CD4-positive, alpha-beta T cell treated with Interferon gamma for 1 hour (primary cell): Measurements from ENCODE around the gene MPPE1.
"Not testable (repeated sequence)": the region's sequence is repeated elsewhere in the genome, so short reads cannot be mapped to it uniquely, and the experiment has no call there.

Experiments
- DNase-seq: peaks from one replicate; pipeline ENCODE4 v3.0.0-alpha.2; 2020

MPPE1 gene

GRCh38 chr18:11882636-11883035 is 25.5 kb downstream of the MPPE1 start:
- DNase-seq, result no peak

DNA sequence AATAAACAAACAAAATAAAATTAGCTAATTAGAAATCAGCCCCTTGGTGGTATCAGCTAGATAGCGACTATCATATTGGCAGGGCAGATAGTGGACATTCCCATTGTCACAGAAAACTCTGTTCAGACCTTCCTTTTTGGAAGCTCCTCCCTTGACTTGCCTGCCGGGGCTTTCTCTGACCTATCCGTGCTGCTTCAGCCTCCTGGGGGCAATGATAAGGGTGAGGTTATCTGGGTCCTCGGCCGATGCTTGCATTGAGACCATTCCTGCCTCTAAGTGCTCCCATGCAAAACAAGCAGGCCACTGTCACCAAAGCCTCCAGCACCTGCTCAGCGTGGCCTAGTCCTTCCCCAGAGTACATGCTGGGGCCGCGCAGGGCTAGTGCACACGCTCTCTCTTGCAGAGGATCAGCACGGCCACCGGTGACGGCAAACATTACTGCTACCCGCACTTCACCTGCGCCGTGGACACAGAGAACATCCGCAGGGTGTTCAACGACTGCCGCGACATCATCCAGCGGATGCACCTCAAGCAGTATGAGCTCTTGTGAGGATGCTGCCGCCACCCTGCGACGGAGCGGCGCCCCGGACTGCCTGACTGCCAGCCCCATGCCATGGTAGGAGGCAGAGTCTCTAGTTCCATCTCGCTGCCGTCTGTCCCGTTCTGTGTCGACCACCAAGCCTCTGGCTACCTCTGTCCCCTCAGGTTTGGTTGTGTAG is 27.4 kb downstream of the MPPE1 start:
- DNase-seq, result no peak

- no peak for DNase-seq
These were observed 30.5 kb downstream of the MPPE1 start for GRCh38 chr18:11877497-11878135.

DNA sequence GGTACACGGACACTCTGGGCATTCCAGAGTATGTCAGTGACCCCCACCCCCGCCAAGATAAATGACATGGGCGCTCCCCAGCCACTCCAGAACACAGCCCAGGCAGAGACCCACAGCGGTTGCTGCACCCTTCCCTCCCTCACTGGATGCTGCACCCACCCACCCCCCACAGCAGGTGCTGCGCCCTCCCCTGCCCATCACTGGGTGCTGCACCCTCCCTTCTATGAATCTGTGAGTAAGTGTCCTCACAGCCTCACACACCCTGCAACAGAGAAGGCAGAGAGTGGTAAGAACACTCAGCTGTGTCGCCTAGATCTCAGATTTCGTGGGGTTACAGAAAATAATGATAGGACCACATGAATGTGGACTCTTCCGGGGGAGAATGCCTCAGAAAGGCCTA is 33.4 kb downstream of the MPPE1 start:
- no peak for DNase-seq

GRCh38 chr18:11873670-11874340 is 34.3 kb downstream of the MPPE1 start:
- DNase-seq, result no peak

DNA sequence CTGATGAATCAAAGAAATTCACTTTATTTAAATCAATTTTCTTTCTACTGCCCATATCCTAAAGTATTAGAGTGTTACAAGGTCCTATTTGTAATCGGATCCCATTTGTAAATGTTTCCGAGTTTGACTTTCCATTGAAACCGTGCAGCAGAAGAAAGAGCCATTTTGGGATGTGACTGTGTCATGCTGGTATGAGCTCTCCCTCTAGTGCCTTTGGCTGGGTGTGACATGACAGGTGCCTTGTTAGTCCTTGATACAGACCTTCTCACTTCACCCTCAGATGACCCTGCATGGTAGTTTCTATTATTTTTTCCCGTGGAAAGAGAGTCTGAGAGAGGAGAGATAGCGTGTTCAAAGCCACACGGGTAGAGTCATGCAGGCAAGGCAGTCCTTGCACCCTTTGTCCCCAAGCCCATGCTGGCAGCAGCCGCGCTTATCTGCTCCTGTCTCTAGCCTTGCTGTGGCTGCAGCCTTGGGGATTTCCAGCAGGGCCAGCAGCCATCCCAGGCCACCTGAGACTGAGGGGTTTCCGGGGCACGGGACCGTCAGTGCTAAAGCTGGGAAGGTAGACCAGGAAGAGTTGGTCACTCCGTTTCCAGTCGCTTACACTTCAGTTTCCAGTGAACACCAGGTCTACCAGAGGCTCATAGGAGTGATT is 35.5 kb downstream of the MPPE1 start:
- DNase-seq, result no peak

- no peak for DNase-seq
These were observed 36.6 kb downstream of the MPPE1 start for GRCh38 chr18:11871501-11871900.

- DNase-seq, result no peak
These were observed 39.9 kb downstream of the MPPE1 start for GRCh38 chr18:11868230-11868629.

GRCh38 chr18:11866764-11867163 is 41.4 kb downstream of the MPPE1 start:
- DNase-seq, result no peak

- no peak for DNase-seq
These were observed 41.8 kb downstream of the MPPE1 start for GRCh38 chr18:11866329-11866728.

DNA sequence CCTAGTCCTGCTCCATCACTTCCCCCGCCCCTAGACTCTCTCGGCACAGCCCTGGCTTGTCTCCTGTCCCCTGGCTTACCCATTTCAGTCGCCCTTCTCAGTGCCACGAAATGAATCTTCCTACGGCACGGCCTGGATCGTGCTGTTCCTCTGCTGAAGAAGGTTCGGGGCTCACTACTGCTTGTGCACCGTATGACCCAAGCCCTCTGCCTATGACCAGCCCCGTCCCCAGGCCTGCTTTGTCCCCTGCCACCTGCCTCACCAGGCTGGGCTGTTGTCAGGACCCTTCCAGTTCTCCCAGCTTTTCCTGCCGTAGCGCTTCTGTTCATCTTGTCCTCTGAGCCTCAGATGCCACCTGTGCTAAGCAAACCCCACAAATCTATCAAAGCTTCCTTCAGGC is 43.0 kb downstream of the MPPE1 start:
- DNase-seq, result no peak

GRCh38 chr18:11864471-11864870 is 43.6 kb downstream of the MPPE1 start:
- DNase-seq, result no peak

- no peak for DNase-seq
These were observed 45.5 kb downstream of the MPPE1 start for GRCh38 chr18:11862468-11863137.

DNA sequence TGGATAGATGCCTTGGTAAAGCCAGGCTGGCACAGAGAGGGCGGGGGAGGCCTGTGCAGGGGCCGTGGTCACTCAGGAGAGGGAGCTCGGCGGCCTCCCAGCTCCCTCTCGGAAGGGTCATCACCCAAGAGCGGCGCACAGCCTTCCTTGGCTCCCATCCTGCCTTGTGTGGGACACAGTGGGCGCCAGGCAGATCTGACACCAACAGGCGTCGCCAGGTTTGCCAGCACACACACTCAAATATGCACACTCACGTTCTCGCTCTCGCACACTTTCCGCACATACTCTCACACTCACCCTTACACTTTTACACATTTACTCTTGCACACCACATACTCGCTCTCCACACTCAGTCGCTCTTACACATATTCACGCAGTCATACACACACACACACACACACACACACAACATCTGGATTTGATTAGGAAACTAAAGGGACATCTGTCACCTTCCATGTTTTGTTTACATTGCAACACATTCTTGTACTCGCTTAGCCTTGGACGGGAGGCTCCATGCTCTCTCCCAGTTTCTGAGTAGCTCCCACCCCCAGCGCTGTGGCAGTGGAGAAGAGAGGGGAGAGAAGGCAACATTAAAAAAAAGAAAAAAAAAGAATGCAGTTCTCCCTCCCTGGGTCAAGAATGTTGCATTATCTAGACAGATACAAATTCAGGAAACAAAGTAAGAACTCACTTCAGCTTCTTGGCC is 46.4 kb downstream of the MPPE1 start:
- no peak for DNase-seq

DNA sequence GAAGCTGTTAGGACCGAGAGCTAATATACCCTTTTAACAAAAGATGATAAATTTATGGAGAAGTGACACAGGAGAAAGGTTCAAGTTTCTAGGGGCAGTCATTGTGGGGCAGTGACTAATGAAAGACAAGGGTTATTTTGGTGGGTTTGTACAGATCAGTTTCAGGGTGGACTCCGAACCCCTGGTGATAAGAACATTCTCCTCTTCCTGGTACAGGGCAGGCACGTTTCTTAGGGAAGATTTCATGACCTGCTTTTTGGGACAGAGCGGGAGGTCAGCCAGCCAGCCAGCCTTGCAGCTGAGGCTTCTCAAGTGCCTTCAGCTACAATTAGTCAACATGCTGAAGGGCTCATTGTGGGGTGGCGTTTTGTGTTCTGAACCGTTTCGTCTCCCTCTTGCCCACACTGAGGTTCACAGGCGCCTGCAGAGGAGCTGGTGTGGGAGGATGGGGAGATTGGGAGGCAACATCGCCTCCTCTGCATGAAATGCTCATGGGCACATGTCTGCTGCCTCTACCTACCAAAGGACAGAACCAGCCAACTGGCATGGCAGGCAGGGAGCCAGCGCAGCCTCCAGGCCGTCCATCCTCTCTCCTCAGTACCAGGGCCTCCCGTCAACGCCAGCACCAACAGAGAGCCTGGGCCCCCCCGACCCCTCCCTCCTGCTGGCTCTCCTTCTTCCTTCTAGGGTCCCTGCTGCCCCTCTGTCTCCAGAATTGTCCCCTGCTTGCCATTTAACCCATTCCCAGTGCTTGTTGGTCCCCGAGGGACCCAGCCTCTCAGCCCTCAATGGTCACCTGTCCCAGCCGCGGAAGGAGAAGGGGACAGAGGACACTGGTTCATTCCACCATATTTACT is 47.3 kb downstream of the MPPE1 start:
- no peak for DNase-seq

GRCh38 chr18:11859903-11860407 is 48.2 kb downstream of the MPPE1 start:
- DNase-seq, result no peak

GRCh38 chr18:11859282-11859830 is 48.8 kb downstream of the MPPE1 start:
- no peak for DNase-seq

DNA sequence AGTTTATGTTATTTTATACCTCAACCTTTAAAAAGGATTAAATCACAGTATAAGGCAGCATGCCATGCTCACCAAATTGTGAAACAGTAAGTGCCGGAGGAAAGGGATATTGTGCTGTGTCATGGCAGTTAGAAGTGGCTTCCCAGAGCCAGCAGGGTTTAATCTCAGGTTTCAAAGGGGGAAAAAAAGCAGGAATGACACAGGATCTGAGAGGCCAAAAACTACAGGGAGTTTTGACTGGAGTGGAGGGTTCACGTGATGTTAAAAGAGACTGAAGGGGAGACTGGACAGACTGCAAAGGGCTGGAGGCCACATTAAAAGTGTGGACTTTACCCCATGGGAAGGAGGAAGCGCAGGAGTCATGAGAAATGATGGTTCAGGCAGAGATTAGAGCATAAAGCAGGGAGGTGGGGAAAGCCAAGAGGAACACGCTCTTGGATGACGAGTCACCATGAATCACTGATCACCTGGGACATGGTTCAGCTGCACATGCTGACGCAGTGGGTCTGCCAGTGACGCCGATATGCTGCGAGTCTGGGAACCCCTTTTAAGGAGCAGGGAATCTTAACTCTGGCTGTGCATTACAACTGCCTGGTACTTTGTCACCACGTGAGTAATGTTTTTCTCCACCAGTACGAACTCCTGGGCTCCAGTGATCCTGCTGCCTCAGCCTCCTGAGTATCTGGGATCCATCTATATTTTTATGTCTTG is 50.8 kb downstream of the MPPE1 start:
- peak; percentile 63 for DNase-seq

GRCh38 chr18:11854554-11854953 is 53.6 kb downstream of the MPPE1 start:
- not testable (repeated sequence) for DNase-seq

- DNase-seq, result peak; percentile 55
These were observed 56.2 kb downstream of the MPPE1 start for GRCh38 chr18:11851806-11852337.
